GM21526 (cell line): ENCODE data around the gene WWOX.

ENCODE experiments used
- ATAC-seq: cut with Tn5 transposase; IDR thresholded peaks from one replicate; pipeline ENCODE4 v1.9.1; 2021; ENCODE audit warnings: moderate library complexity; ENCODE audit not compliant: unreplicated experiment, low FRiP score

Gene WWOX

GRCh38 chr16:78290872-78291591, 191.6 kb downstream of the WWOX start:
- no peak for ATAC-seq

GRCh38 chr16:78291604-78292003, 192.2 kb downstream of the WWOX start:
- ATAC-seq = no peak

GRCh38 chr16:78292086-78292843, 192.8 kb downstream of the WWOX start:
- ATAC-seq = no peak

- ATAC-seq = no peak
Measured at GRCh38 chr16:78292844-78293380, 193.5 kb downstream of the WWOX start.

GRCh38 chr16:78294538-78295225, 195.2 kb downstream of the WWOX start:
- ATAC-seq = no peak

GRCh38 chr16:78297066-78297666, 197.7 kb downstream of the WWOX start:
- no peak for ATAC-seq

- no peak for ATAC-seq
Measured at GRCh38 chr16:78298986-78299385, 199.5 kb downstream of the WWOX start.

GRCh38 chr16:78300469-78300868, 201.0 kb downstream of the WWOX start:
- ATAC-seq = no peak

- no peak for ATAC-seq
Measured at GRCh38 chr16:78303946-78304345, 204.5 kb downstream of the WWOX start.

- no peak for ATAC-seq
Measured at GRCh38 chr16:78306361-78306760, 206.9 kb downstream of the WWOX start.

GRCh38 chr16:78307824-78308528, 208.5 kb downstream of the WWOX start:
- no peak for ATAC-seq

GRCh38 chr16:78309763-78310162, 210.3 kb downstream of the WWOX start:
- no peak for ATAC-seq

- no peak for ATAC-seq
Measured at GRCh38 chr16:78310196-78310595, 210.7 kb downstream of the WWOX start.

GRCh38 chr16:78310990-78311561, 211.6 kb downstream of the WWOX start:
- ATAC-seq = no peak

GRCh38 chr16:78311831-78312230, 212.4 kb downstream of the WWOX start:
- no peak for ATAC-seq

GRCh38 chr16:78317564-78318240, 218.2 kb downstream of the WWOX start:
- ATAC-seq = no peak

GRCh38 chr16:78321620-78322360, 222.3 kb downstream of the WWOX start:
- ATAC-seq = no peak

- ATAC-seq = no peak
Measured at GRCh38 chr16:78323315-78323714, 223.9 kb downstream of the WWOX start.
